ENCODE measurements around the gene PRSS48.

PRSS48 gene

GRCh38 chr4:151329217-151330007 lies 52.5 kb downstream of the PRSS48 start:
- ATAC-seq (replicated peaks) (no peak), DNase-seq (no peak)
- H3K9me3 Mint-ChIP-seq: peaks cover 0 to 7% of the 10 kb centered on the region in 2 donors
- H3K4me3 Mint-ChIP-seq: no peak overlapping the region
- H3K36me3 Mint-ChIP-seq (ENCODE audit: insufficient read depth): no peaks in the 10 kb centered on the region
- peaks cover 46 to 48% of the 10 kb centered on the region in 2 donors for H3K27me3 Mint-ChIP-seq
- no peak overlapping the region for H3K27ac Mint-ChIP-seq
- H3K4me1 Mint-ChIP-seq (ENCODE audit: low read depth in 2 of 2): peaks cover 3 to 4% of the 10 kb centered on the region in 2 donors

GRCh38 chr4:151331276-151332042 lies 54.5 kb downstream of the PRSS48 start:
- DNase-seq (no peak), ATAC-seq (replicated peaks) (no peak)
- Mint-ChIP-seq H3K36me3 (ENCODE audit: insufficient read depth) (no peaks in the 10 kb centered on the region), H3K9me3 (peaks cover 0 to 7% of the 10 kb centered on the region in 2 donors), H3K27me3 (peaks cover 32 to 41% of the 10 kb centered on the region in 2 donors), H3K4me3 (no peak overlapping the region), H3K4me1 (ENCODE audit: low read depth in 2 of 2) (no peaks in the 10 kb centered on the region), H3K27ac (no peak overlapping the region)

- no peaks in the 10 kb centered on the region for H3K36me3 Mint-ChIP-seq (ENCODE audit: insufficient read depth)
- no peak overlapping the region for H3K4me3 Mint-ChIP-seq
- H3K27ac Mint-ChIP-seq: no peak overlapping the region
- H3K4me1 Mint-ChIP-seq (ENCODE audit: low read depth in 2 of 2): no peaks in the 10 kb centered on the region
- H3K27me3 Mint-ChIP-seq: peaks cover 38 to 43% of the 10 kb centered on the region in 2 donors
- no peaks in the 10 kb centered on the region for H3K9me3 Mint-ChIP-seq
- ATAC-seq (replicated peaks) (no peak), DNase-seq (no peak)
These were observed 62.5 kb downstream of the PRSS48 start for GRCh38 chr4:151339467-151339866.

- no peak overlapping the region for H3K27ac Mint-ChIP-seq
- peaks cover 42 to 52% of the 10 kb centered on the region in 2 donors for H3K27me3 Mint-ChIP-seq
- no peaks in the 10 kb centered on the region for H3K36me3 Mint-ChIP-seq (ENCODE audit: insufficient read depth)
- no peak overlapping the region for H3K4me3 Mint-ChIP-seq
- H3K9me3 Mint-ChIP-seq: no peaks in the 10 kb centered on the region
- ATAC-seq (replicated peaks) (no peak), DNase-seq (no peak)
- no peaks in the 10 kb centered on the region for H3K4me1 Mint-ChIP-seq (ENCODE audit: low read depth in 2 of 2)
These were observed 63.9 kb downstream of the PRSS48 start for GRCh38 chr4:151340751-151341385.
